Testis (tissue), 3 donors: ENCODE measurements around the gene MGST3. TPM values are rescaled to one million over a fixed set of nuclear protein-coding genes. Genes with fewer than 3 reads are reported as not detected.
"Not testable (repeated sequence)": the region's sequence is repeated elsewhere in the genome, so short reads cannot be mapped to it uniquely, and the experiment has no call there.

Source experiments
- DNase-seq: peaks from one replicate; pipeline ENCODE4 v3.0.0-alpha.2; 2019
- H3K27ac ChIP-seq, 2 donors: fragments of 200-600 bp; sonication (generic); one replicate each; pipeline ENCODE4 v1.5.1; 2019
- H3K27me3 ChIP-seq: fragments of 200-600 bp; sonication (generic); one replicate; pipeline ENCODE4 v1.5.1; 2019
- H3K36me3 ChIP-seq: fragments of 200-600 bp; sonication (generic); one replicate; pipeline ENCODE4 v1.5.1; 2017; ENCODE audit warnings: low read depth; ENCODE audit errors: missing control alignments
- H3K4me1 ChIP-seq: fragments of 200-600 bp; sonication (generic); one replicate; pipeline ENCODE4 v1.5.1; 2019
- H3K4me3 ChIP-seq, 2 donors: fragments of 200-600 bp; sonication (generic); one replicate each; pipeline ENCODE4 v1.5.1; 2017 to 2019
- H3K9me3 ChIP-seq: fragments of 200-600 bp; sonication (generic); one replicate; pipeline ENCODE4 v1.5.1; 2017
- POLR2A ChIP-seq: fragments of 450-650 bp; IDR thresholded peaks from one replicate; pipeline ENCODE4 v1.6.1; 2017; ENCODE audit warnings: antibody characterized with exemption, mild to moderate bottlenecking, moderate library complexity
- WGBS, 2 donors: methylation state at CpG; one replicate each; pipeline ENCODE4 v1.1.5; 2018; 5-methylcytosine and 5-hydroxymethylcytosine counted together
- intact Hi-C: fragments of 100-400 bp; cut with DNase I; formaldehyde crosslinking; loops from one replicate; pipeline ENCODE4 v1.15.1; 2023; ENCODE audit warnings: low total_unique reads
- polyA plus RNA-seq: library from polyadenylated mRNA; stranded (reverse); fragments of 350-450 nt; fragmentation: Illumina TruSeq; extraction: RNeasy Lipid Tissue Mini Kit (QIAGEN cat#74804); gene quantifications from one replicate; pipeline ENCODE4 v1.2.3, GENCODE V29; 2014; ENCODE audit warnings: low read depth, low replicate concordance; ENCODE audit not compliant: insufficient read depth
- total RNA-seq, 2 donors: library from RNA; depleted of rRNA; stranded (reverse); fragments of >200 nt; gene quantifications; one replicate each; pipeline ENCODE4 v1.2.3, GENCODE V29; 2016
- TF ChIP-seq, protein P1 (sequence below), 3 experiments: fragments of 450-650 bp in 2 of 3; fragments of 200-600 bp in 1 of 3; sonication (generic) in 1 of 3; IDR thresholded peaks; one replicate each; pipeline ENCODE4 v1.5.1; 2016 to 2019; ENCODE audit warnings: antibody characterized with exemption in 3 of 3, mild to moderate bottlenecking in 2 of 3, moderate library complexity in 1 of 3

The MGST3 gene
- total and polyA plus RNA-seq, 3 donors from 2014 or later, result 190 to 278 (median 209) TPM

DNA sequence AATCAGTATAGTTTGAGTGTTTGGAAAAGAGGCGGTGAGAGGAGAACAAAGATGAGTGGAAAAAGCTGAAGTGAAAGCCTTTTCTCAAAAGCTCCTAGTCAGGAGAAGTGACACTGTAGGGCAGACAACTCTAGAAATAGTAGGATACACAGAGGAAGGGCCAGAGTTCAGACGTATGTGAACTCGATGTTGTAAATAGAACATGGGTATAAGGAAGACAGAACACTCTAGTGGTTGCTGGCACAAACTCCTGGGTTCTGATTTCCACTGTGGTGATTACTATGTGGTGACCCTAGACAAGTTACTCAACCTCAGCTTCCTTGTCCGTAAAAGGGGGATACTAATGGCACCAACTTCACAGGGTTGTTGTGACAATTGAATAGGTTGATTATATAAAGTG is 30.2 kb upstream of the MGST3 start:
- Histone ChIP-seq H3K27me3 (no peaks in the 10 kb centered on the region), H3K27ac (no peak overlapping the region), H3K4me3 (no peak overlapping the region), H3K36me3 (no peaks in the 10 kb centered on the region), H3K9me3 (no peaks in the 10 kb centered on the region), H3K4me1 (peaks cover 3% of the 10 kb centered on the region)
- DNase-seq, result no peak
- WGBS, 2 donors, result 63 to 78% methylated on average over 4 of the region's 4 CpGs
- intact Hi-C loops, result loop anchor here (5.0 kb wide), 1 partner anchor 312 kb away; no protein-coding TSS in a partner anchor
- TF ChIP-seq POLR2A, result no peak
- TF ChIP-seq, protein P1, sequence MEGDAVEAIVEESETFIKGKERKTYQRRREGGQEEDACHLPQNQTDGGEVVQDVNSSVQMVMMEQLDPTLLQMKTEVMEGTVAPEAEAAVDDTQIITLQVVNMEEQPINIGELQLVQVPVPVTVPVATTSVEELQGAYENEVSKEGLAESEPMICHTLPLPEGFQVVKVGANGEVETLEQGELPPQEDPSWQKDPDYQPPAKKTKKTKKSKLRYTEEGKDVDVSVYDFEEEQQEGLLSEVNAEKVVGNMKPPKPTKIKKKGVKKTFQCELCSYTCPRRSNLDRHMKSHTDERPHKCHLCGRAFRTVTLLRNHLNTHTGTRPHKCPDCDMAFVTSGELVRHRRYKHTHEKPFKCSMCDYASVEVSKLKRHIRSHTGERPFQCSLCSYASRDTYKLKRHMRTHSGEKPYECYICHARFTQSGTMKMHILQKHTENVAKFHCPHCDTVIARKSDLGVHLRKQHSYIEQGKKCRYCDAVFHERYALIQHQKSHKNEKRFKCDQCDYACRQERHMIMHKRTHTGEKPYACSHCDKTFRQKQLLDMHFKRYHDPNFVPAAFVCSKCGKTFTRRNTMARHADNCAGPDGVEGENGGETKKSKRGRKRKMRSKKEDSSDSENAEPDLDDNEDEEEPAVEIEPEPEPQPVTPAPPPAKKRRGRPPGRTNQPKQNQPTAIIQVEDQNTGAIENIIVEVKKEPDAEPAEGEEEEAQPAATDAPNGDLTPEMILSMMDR (IDR thresholded peaks at IDR 0.05), result no peak

- H3K4me3 ChIP-seq, result no peak overlapping the region
- H3K27ac ChIP-seq, result no peak overlapping the region
- H3K36me3 ChIP-seq, result no peaks in the 10 kb centered on the region
- no peaks in the 10 kb centered on the region for H3K9me3 ChIP-seq
- WGBS, 2 donors, result 65 to 67% methylated on average over 2 of the region's 2 CpGs
- no peak for DNase-seq
- intact Hi-C loops, result loop anchor here (5.0 kb wide), 1 partner anchor 308 kb away; no protein-coding TSS in a partner anchor
- TF ChIP-seq, protein P1 (IDR thresholded peaks at IDR 0.05), result no peak
- no peak for TF ChIP-seq POLR2A
- H3K4me1 ChIP-seq, result no peaks in the 10 kb centered on the region
- H3K27me3 ChIP-seq, result no peaks in the 10 kb centered on the region
Observed at GRCh38 chr1:165603810-165604209, 27.2 kb upstream of the MGST3 start.

DNA sequence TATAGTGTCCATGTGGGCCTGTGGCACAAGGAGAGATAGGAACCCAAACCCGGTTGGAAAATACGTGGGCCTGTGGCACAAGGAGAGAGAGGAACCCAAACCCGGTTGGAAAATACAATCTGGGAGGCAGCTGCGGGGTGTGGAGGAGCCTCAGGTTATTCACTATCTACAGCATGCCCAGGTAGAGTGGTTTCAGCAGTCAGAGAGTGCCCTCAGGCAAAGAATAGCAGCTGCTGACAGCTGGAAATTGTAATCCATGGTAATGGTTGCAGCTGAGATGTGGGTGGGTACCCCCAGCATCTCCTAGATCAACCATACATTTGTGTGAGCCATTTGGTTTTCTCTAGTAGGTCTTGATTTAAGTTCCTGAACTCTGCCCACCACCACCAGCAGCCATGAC is 25.8 kb upstream of the MGST3 start:
- Histone ChIP-seq H3K27ac (no peak overlapping the region), H3K4me3 (no peak overlapping the region), H3K27me3 (no peaks in the 10 kb centered on the region), H3K36me3 (no peaks in the 10 kb centered on the region), H3K9me3 (no peaks in the 10 kb centered on the region), H3K4me1 (no peaks in the 10 kb centered on the region)
- 84 to 93% methylated on average over 4 of the region's 4 CpGs for WGBS, 2 donors
- DNase-seq, result no peak
- no peak for TF ChIP-seq POLR2A
- TF ChIP-seq, protein P1 (IDR thresholded peaks at IDR 0.05), result no peak
- intact Hi-C loops, result no loop called here

DNA sequence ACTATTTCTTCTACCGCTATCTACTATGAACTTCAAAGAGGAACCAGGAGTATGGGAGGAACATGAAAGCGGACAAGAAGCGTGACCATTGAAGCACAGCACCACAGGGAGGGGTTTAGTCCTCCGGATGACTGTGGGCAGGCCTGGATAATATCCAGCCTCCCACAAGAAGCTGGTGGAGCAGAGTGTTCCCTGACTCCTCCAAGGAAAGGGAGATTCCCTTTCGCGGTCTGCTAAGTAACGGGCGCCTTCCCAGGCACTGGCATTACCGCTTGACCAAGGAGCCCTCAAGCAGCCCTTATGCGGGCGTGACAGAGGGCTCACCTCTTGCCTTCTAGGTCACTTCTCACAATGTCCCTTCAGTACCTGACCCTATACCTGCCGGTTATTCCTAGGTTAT is 24.4 kb upstream of the MGST3 start:
- 62 to 70% methylated on average over 12 of the region's 12 CpGs for WGBS, 2 donors
- peak; percentile 74 for DNase-seq
- H3K27ac ChIP-seq, intact Hi-C loops, H3K36me3 ChIP-seq, H3K9me3 ChIP-seq, H3K4me3 ChIP-seq, H3K4me1 ChIP-seq, H3K27me3 ChIP-seq: not testable (repeated sequence)

GRCh38 chr1:165610866-165611265 is 20.2 kb upstream of the MGST3 start:
- no peak overlapping the region for H3K4me3 ChIP-seq
- no peak for DNase-seq
- TF ChIP-seq, protein P1 (IDR thresholded peaks at IDR 0.05), result no peak
- TF ChIP-seq POLR2A, result no peak
- no peak overlapping the region for H3K27ac ChIP-seq
- H3K4me1 ChIP-seq, result no peaks in the 10 kb centered on the region
- no peaks in the 10 kb centered on the region for H3K36me3 ChIP-seq
- H3K9me3 ChIP-seq, result no peaks in the 10 kb centered on the region
- intact Hi-C loops, result no loop called here
- H3K27me3 ChIP-seq, result no peaks in the 10 kb centered on the region
- WGBS, 2 donors, result 74 to 75% methylated on average over 1 of the region's 1 CpG
